GM21723 (cell line): ENCODE results near the gene ZNF641.
"Not testable (repeated sequence)": the region's sequence is repeated elsewhere in the genome, so short reads cannot be mapped to it uniquely, and the experiment has no call there.

Source experiments
- ATAC-seq: cut with Tn5 transposase; IDR thresholded peaks from one replicate; pipeline ENCODE4 v1.9.1; 2021; ENCODE audit warnings: mild to moderate bottlenecking, moderate library complexity; ENCODE audit not compliant: unreplicated experiment

The ZNF641 gene

DNA sequence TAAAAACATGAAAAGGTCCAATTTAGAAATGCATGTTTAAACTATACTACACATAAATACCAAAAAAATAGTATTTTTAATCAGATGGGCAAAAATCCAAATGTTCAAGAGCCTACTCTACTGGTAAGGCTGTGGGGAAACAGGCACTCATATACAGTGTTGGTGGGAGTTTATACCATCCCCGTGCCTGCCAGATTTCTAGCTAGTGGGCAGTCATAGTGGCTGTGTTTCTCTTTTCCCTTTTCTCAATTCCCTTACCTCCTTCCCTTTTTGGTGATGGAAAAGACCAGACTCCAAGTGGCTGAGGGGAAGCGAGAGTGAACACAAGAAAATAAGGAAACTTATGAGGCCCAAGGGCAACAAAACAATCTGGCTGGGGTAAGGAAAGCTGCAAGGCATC is 14.7 kb downstream of the ZNF641 start:
- no peak for ATAC-seq

DNA sequence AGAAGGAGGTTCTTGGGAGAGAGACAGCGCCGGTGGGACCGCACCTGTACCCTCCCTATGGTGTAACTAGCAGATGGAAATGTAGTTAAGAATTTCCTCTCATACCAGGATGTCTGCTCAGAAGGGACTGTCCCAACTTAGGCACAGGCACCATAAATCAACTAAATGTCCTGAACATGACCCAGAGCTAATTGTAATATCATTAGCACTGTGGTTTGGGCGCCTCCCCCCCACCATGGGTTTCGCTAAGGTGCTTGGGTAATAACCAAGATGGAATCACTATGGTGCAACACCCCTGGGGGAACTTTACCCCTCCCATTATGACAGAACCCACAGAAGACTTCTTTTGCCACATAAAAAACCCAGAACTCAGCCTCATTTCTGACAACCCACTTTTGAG is 15.9 kb downstream of the ZNF641 start:
- ATAC-seq = no peak

DNA sequence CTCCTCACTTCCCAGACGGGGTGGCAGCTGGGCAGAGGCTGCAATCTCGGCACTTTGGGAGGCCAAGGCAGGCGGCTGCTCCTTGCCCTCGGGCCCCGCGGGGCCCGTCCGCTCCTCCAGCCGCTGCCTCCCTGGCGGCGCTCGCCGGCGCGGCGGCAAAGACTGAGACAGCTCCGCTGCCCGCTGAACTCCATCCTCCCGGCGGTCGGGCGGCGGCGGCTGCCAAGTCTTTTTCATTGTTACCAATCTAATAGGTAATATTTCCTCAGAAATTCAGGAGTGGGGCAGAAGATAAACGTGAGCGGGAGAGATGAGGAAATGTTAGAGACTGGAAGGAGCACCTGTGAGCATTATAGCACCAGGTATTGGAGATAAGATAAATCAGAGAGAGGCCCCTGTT is 17.0 kb downstream of the ZNF641 start:
- ATAC-seq = not testable (repeated sequence)

DNA sequence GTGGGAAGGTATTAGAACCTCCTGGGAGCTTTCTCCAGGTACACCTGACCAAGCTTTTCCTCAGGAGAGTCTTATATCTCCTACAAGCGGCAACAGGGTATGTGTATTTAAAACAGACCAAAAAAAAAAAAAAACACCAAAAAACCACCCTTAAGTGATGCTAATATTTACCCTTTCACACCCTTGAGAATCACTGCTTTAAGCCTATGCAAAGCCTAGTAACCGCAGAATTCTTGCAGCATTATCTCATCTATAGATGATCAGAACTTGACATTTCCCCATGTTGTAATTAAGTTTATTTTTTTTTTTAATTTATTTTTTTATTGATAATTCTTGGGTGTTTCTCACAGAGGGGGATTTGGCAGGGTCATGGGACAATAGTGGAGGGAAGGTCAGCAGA is 19.3 kb downstream of the ZNF641 start:
- ATAC-seq = no peak

DNA sequence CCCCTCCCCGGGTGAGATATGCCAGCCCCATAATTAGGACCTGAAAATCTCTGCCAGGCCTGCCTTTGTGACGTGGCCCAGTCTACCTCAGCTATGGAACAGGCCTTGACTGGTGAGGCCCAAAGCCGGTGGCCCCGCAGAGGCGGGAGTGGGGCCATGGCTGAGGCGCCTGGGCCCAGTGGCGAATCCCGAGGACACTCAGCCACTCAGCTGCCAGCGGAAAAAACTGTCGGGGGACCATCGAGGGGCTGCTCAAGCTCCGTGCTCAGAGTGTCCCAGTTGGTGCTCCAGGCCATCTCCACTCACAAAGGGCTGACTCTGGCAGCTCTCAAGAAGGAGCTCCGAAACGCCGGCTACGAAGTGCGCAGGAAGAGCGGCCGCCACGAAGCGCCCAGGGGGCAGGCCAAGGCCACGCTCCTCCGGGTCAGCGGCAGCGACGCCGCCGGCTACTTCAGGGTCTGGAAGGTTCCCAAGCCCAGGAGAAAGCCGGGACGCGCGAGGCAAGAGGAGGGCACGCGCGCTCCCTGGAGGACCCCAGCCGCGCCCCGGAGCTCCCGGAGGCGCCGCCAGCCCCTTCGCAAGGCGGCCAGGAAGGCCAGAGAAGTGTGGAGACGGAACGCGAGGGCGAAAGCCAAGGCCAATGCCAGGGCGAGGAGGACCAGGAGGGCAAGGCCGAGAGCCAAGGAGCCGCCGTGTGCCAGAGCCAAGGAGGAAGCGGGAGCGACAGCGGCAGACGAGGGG is 21.4 kb downstream of the ZNF641 start:
- ATAC-seq = no peak

DNA sequence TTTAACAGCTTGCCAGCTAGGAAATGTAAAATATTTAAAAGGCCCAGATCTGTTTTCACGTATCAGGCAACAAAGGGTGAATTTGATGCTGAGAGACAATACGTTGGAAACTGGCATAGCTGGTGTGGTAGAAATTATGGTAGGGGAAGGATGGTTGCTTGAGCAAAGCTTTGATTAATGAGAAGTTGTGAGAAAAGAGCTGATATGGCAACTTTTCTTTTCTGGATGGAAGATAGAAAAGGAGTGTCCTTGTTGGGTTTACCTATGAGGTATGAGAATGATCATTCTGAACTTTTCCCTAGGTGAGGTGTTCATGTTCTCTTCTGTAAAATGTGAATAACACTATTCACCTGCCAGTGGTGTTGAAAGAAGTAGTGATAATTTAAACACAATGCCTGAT is 34.2 kb downstream of the ZNF641 start:
- no peak for ATAC-seq

DNA sequence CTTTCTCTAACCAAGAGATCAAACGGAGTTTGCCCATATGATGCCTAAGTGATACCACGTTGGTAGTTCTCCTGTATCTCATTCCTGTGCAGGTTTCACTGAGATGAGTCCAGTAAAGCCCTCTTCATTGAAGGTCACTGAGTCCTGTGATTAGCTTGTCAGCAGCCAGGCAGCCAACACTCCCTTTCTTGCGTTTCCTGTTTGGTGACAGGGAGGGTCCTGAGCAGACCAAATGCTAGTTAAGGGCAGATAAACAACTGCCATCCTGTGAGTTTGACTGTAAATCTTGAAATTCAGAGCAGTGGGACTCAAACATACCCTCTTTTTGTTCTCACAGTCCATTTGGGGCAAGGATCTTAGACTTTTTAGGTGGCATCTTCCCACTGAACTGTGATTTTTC is 39.4 kb downstream of the ZNF641 start:
- ATAC-seq = no peak

DNA sequence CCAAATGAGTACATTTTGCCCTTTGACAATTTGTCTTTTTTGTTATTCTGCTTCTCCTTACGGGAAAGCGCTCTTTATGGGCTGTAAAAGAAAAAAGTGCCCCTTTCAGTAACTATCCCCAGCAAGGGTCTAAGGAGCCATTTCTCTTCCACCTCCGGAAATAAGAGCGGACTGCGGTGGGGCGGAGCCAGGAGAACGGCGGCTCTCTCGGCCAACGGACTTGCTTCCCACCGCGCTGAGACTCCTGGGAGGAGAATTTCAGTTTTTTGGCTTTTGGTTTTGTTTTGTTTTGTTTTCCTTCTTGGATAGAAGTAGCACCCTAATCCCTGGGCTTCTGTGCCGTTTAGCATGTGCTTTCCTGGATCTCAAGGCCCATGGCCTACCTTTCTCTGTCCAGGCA is 43.5 kb downstream of the ZNF641 start:
- ATAC-seq = no peak

DNA sequence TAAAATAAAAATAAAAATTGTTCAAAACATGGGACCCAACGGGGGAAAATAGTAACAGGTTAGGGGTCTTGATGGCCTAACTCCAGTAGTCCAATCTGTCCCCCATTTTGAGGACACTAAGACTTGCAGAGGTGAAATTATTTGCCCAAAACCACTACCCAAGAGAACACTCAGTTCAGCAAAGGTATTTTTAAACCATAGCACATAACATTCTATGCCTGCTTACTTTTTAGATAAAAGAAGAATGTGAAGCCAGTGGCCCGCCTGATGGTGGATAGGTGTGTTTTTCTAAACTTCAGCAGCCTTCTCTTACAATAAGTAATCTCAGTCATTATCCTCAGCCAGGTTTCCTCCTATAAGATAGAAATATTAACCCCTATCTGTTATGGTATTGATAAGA is 45.5 kb downstream of the ZNF641 start:
- ATAC-seq = no peak

DNA sequence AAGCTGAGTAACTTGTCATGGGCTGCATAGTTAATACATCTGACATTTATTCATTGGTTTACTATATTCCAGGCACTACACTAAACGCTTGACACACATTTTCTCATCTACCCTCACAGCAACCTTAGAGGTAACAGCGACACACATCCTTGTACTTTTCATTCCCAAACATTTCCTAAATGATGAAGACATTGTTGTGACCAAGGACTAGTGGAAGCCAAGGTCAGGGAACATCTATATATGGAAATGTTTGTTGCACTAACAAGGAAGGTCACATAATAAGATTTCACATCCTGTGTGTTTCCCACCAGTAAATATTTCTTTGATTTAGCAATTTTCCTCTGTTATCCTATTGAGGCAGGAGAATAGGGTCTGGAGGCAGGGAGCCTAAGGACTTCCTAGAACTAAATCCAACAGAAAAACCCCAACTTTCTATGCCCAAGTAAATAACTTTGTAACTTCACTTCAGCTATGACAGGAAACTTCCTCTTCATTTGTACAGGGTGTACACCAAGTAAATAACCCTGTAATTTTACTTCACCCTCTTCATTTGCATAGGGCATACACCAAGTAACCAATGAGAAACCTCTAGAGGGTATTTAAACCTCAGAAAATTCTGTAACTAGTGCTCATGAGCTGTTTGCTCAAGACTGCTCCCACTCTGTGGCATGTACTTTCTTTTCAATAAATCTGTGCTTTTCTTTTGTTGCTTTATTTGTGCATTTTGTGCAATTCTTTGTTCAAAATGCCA is 48.4 kb downstream of the ZNF641 start:
- ATAC-seq = no peak

DNA sequence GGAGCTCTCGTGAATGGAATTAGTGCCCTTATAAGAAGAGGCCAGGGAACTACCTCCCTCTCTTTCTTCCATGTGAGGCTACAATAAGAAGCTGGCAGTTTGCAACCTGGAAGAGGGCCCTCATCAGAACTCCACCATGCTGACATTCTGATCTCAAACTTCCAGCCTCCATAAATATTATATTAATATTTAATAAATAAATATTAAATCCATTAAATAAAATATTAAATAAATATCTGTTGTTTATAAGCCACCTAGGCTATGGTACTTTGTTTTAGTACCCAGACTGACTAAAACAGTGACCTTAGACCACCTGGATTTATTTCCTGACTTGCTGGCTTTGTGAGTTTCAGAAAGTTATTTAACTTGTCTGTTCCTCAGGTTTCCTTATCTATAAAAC is 49.9 kb downstream of the ZNF641 start:
- ATAC-seq = no peak

DNA sequence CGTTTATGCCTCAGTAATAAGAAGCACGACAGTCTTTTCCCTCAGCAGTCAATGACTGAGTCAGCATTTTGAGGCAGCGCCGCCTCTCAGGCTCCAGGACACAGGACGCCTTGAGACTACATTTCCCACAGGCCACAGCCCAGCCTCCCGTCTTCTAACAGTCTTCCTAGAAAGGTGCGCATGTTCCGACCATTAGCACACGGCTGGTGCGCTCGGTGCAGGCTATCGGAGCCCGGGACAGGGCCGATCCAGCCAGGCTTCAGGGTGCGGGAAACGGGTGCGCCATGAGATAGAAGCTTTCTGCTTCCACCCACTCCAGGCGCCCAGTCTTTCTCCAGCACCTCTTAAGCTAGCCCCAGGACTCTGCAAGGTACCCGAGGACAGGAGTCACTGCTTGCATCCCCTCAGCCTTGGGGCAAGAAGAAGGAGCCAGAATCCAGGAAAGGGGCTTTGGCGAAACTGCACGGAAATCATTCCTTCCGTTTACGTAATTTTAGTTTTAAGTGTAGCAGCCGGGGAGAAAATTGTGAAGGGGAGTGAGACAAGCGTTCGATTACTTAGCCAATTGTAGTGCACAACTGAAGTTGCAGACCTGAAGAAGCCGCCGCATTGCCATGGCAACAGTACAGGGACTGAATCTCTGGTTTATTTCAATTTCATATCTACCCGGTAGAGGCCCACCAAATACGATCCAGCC is 54.0 kb downstream of the ZNF641 start:
- ATAC-seq = peak; percentile 77

DNA sequence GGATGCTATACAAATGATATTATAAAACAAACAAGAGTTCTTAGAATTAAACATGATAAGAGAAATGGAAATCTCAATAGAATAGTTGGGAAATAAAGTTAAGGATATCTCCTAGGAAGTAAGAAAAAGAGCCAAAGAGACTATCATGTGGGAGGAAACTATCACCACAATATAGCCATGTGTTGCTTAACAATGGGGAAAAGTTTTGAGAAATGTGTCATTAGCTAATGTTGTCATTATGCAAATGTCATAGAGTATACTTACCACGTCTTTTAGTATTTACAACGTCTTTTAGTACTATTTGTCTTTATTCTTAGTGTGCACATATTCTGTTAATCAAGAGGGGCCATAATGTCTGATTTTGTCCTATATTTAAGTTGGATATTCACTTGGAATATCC is 58.7 kb downstream of the ZNF641 start:
- ATAC-seq = no peak

DNA sequence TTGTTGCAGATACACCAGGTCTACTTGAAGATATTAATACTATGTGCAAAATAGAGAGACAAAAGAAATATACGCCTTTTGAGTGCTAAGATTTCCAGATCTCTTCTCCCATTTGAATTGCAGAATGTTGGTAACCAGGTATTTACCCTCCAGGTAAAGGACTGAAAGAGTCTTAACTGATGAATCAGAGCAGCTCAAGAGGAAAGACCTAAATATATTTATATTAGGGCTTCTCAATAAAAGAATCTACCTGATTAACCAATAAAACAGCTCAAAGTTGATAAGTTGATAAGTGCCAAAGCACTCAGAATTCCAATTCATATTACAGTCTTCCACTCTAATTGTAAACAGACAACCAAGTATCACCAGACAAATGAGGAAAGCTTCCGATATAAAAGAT is 59.2 kb downstream of the ZNF641 start:
- no peak for ATAC-seq

DNA sequence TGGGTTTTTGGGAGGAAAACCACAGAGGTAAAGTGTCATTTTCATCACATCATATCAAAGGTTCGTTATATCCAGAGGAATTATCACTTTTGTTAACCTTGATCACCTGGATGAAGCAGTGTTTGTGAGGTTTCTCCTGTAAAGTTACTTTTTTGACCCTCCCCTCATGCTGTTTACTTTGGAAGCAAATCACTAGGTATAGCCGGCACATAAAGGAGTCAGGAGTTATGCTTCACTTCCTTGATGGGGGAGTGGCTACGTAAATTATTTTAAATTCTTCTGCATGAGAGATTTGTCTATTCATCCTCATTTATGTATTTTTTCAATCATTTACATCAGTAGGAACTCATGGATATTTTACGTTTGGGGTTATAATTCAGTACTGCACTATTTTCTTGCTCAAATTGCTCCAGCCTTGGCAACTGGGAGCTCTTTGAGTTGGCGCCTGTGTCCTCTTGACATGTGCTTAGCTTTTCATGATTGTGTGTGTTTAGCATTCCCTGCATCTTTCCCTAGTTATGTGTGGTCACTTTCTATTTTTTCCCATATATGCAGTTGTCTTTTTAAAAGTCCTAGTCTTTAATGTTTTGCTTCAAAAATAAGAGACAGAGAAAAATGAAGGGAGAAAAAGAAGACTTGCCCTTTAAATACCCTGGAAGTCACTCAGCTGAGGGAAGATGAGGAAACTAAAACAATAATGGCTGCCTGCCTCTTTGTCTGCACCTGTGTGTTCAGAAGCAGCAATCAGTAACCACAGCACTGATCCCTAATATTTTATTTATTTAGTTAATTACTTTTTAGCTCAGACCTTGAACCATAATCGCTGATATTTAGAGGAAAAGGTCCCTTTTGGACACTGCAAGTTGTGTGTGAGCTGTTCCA is 62.1 kb downstream of the ZNF641 start:
- no peak for ATAC-seq
